ENCODE measurements around the gene FABP1.

FABP1 gene

GRCh38 chr2:88081924-88082608 lies 45.8 kb downstream of the FABP1 start:
- DNase-seq (ENCODE audit: low read depth) = no peak

DNA sequence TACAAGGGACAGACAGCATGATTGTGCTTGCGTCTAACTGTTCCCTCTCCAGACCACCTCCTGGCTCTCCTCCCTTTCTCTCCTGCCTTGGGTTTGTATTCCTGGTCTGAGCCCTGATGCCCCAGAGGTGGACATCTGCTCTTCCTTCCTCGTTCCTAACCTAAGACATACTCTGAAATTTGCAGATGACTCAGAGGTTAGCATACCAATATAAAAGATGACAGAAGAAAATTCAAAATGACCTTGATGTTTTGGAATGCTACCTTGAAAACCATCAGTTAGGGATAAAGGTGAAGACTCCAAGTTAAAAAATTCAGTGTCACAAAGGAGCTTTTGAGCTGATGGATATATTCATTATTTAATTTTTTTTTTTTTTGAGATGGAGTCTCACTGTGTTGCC lies 47.3 kb downstream of the FABP1 start:
- no peak for DNase-seq (ENCODE audit: low read depth)

- DNase-seq (ENCODE audit: low read depth) = no peak
Observed at GRCh38 chr2:88078643-88079172, 49.2 kb downstream of the FABP1 start.

DNA sequence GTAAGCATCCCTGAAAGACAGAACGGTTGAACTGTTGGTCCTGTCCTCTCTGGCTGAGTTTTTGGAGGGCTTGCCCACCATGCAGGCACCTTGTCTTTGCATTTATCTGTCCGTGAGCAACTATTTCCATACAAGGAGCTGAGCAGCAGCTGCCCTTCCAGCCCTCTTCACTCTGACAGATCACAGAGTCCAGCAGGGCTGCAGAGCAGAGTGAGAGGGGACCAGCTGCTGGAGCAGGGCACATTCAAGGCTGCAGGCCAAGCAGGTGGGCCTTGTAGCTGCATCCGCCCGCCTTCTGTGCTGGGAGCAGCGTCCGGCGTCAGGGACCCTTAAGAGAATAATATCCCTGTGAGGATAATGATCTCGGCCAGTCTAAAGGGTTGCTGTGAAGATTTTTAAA lies 50.8 kb downstream of the FABP1 start:
- DNase-seq (ENCODE audit: low read depth) = no peak

DNA sequence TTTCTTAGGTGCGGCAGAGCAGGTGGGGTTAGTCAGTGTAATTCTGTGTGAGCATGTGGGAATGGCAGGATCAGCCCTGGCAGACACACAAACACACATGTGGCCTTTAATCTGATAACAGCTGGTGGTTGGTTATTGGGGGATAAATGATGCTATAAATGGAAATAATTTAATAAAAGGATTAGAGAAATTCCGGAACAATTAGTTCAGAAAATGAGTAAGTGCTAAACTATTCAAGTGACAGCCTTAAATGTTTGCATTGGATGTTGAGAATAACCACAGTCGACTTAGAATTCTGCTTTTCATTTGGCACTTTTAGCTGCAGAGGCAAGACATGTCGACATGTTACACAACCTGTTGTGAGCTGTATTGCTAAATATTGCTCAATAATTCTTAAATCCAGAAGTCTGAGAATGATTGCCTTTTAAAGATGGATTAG lies 53.0 kb downstream of the FABP1 start:
- DNase-seq (ENCODE audit: low read depth) = no peak

GRCh38 chr2:88074150-88074549 lies 53.7 kb downstream of the FABP1 start:
- DNase-seq (ENCODE audit: low read depth) = no peak

Measured in GM04504 (cell line).